ENCODE data around the gene PCSK5. TPM values are rescaled to one million over a fixed set of nuclear protein-coding genes. Genes with fewer than 3 reads are reported as not detected.

Gene PCSK5
- total RNA-seq, 1 experiment from 2014 or later, result 13.3 TPM

- DNase-seq (ENCODE audit: extremely low read depth, low read depth), result no peak
Measured at GRCh38 chr9:75998096-75998780, 107.8 kb downstream of the PCSK5 start.

GRCh38 chr9:76001459-76001858 is 111.0 kb downstream of the PCSK5 start:
- DNase-seq (ENCODE audit: extremely low read depth, low read depth), result no peak

GRCh38 chr9:76003041-76003440 is 112.6 kb downstream of the PCSK5 start:
- no peak for DNase-seq (ENCODE audit: extremely low read depth, low read depth)

GRCh38 chr9:76004526-76004925 is 114.1 kb downstream of the PCSK5 start:
- no peak for DNase-seq (ENCODE audit: extremely low read depth, low read depth)

- no peak for DNase-seq (ENCODE audit: extremely low read depth, low read depth)
Measured at GRCh38 chr9:76007935-76008334, 117.5 kb downstream of the PCSK5 start.

GRCh38 chr9:76013809-76014208 is 123.3 kb downstream of the PCSK5 start:
- no peak for DNase-seq (ENCODE audit: extremely low read depth, low read depth)

GRCh38 chr9:76018235-76018634 is 127.8 kb downstream of the PCSK5 start:
- no peak for DNase-seq (ENCODE audit: extremely low read depth, low read depth)

- no peak for DNase-seq (ENCODE audit: extremely low read depth, low read depth)
Measured at GRCh38 chr9:76018761-76019160, 128.3 kb downstream of the PCSK5 start.

- DNase-seq (ENCODE audit: extremely low read depth, low read depth), result no peak
Measured at GRCh38 chr9:76020652-76021051, 130.2 kb downstream of the PCSK5 start.

GRCh38 chr9:76022317-76022716 is 131.8 kb downstream of the PCSK5 start:
- DNase-seq (ENCODE audit: extremely low read depth, low read depth), result no peak

- DNase-seq (ENCODE audit: extremely low read depth, low read depth), result no peak
Measured at GRCh38 chr9:76023715-76024195, 133.3 kb downstream of the PCSK5 start.

- no peak for DNase-seq (ENCODE audit: extremely low read depth, low read depth)
Measured at GRCh38 chr9:76025286-76025685, 134.8 kb downstream of the PCSK5 start.

GRCh38 chr9:76026796-76027195 is 136.3 kb downstream of the PCSK5 start:
- no peak for DNase-seq (ENCODE audit: extremely low read depth, low read depth)

- DNase-seq (ENCODE audit: extremely low read depth, low read depth), result no peak
Measured at GRCh38 chr9:76027416-76027815, 136.9 kb downstream of the PCSK5 start.

- no peak for DNase-seq (ENCODE audit: extremely low read depth, low read depth)
Measured at GRCh38 chr9:76027861-76028260, 137.4 kb downstream of the PCSK5 start.

- no peak for DNase-seq (ENCODE audit: extremely low read depth, low read depth)
Measured at GRCh38 chr9:76032038-76032796, 141.7 kb downstream of the PCSK5 start.

- DNase-seq (ENCODE audit: extremely low read depth, low read depth), result no peak
Measured at GRCh38 chr9:76032797-76033373, 142.4 kb downstream of the PCSK5 start.

- DNase-seq (ENCODE audit: extremely low read depth, low read depth), result no peak
Measured at GRCh38 chr9:76034049-76034448, 143.6 kb downstream of the PCSK5 start.

- DNase-seq (ENCODE audit: extremely low read depth, low read depth), result no peak
Measured at GRCh38 chr9:76036762-76037161, 146.3 kb downstream of the PCSK5 start.

GRCh38 chr9:76037587-76038225 is 147.2 kb downstream of the PCSK5 start:
- no peak for DNase-seq (ENCODE audit: extremely low read depth, low read depth)

GRCh38 chr9:76038431-76038830 is 148.0 kb downstream of the PCSK5 start:
- no peak for DNase-seq (ENCODE audit: extremely low read depth, low read depth)
